H9 (cell line): ENCODE data around the gene BMP5. TPM values are rescaled to one million over a fixed set of nuclear protein-coding genes. Genes with fewer than 3 reads are reported as not detected.

ENCODE experiments used
- DNase-seq: peaks from one replicate; pipeline ENCODE4 v3.0.0-alpha.2; 2017
- H2AFZ ChIP-seq: one replicate; pipeline ENCODE4 v1.6.1; 2013; ENCODE audit warnings: mild to moderate bottlenecking, low read length, control low read depth, moderate library complexity
- H2AK5ac ChIP-seq: 2 replicates; pipeline ENCODE4 v1.6.1; 2013; ENCODE audit warnings: low read length, control low read depth, mixed read lengths; ENCODE audit not compliant: insufficient read length
- H2BK120ac ChIP-seq: one replicate; pipeline ENCODE4 v1.6.1; 2013; ENCODE audit warnings: low read depth, mild to moderate bottlenecking, low read length, control low read depth, inconsistent platforms; ENCODE audit not compliant: poor library complexity, severe bottlenecking
- H2BK12ac ChIP-seq: 2 replicates; pipeline ENCODE4 v1.6.1; 2013; ENCODE audit warnings: low read length, control low read depth, mixed read lengths, low read depth; ENCODE audit not compliant: insufficient read length
- H2BK15ac ChIP-seq: 2 replicates; pipeline ENCODE4 v1.6.1; 2013; ENCODE audit warnings: low read depth, low read length, control low read depth
- H2BK20ac ChIP-seq: one replicate; pipeline ENCODE4 v1.6.1; 2013; ENCODE audit warnings: low read depth, mild to moderate bottlenecking, low read length, control low read depth, inconsistent platforms; ENCODE audit not compliant: poor library complexity, severe bottlenecking
- H2BK5ac ChIP-seq: 2 replicates; pipeline ENCODE4 v1.6.1; 2013; ENCODE audit warnings: low read length, control low read depth, mixed read lengths; ENCODE audit not compliant: insufficient read length
- H3K14ac ChIP-seq: 2 replicates; pipeline ENCODE4 v1.6.1; 2013; ENCODE audit warnings: low read length, control low read depth; ENCODE audit not compliant: insufficient read depth
- H3K18ac ChIP-seq: 2 replicates; pipeline ENCODE4 v1.6.1; 2013; ENCODE audit warnings: low read depth, mild to moderate bottlenecking, mixed read lengths, low read length, control low read depth; ENCODE audit not compliant: insufficient read length
- H3K23ac ChIP-seq: 2 replicates; pipeline ENCODE4 v1.6.1; 2013; ENCODE audit warnings: low read length, control low read depth, mixed read lengths, low read depth; ENCODE audit not compliant: insufficient read length
- H3K23me2 ChIP-seq: 2 replicates; pipeline ENCODE4 v1.6.1; 2013; ENCODE audit warnings: low read depth, mild to moderate bottlenecking, mixed read lengths, low read length, control low read depth; ENCODE audit not compliant: insufficient read length, poor library complexity, severe bottlenecking
- H3K27ac ChIP-seq: 2 replicates; pipeline ENCODE4 v1.5.1; 2013; ENCODE audit warnings: low read length, control low read depth, mixed read lengths, low read depth; ENCODE audit not compliant: insufficient read length
- H3K27me3 ChIP-seq: 2 replicates; pipeline ENCODE4 v1.6.1; 2013; ENCODE audit warnings: low read length, control low read depth, inconsistent platforms; ENCODE audit not compliant: insufficient read depth
- H3K4ac ChIP-seq: 2 replicates; pipeline ENCODE4 v1.6.1; 2013; ENCODE audit warnings: low read depth, mild to moderate bottlenecking, control low read depth, inconsistent platforms, low read length, moderate library complexity
- H3K4me1 ChIP-seq: 2 replicates; pipeline ENCODE4 v1.6.1; 2013; ENCODE audit warnings: low read length, control low read depth, inconsistent platforms; ENCODE audit not compliant: insufficient read depth
- H3K4me2 ChIP-seq: 2 replicates; pipeline ENCODE4 v1.6.1; 2013; ENCODE audit warnings: low read length, control low read depth, mixed read lengths; ENCODE audit not compliant: insufficient read length, insufficient read depth
- H3K56ac ChIP-seq: 2 replicates; pipeline ENCODE4 v1.6.1; 2013; ENCODE audit warnings: low read depth, mild to moderate bottlenecking, mixed read lengths, low read length, control low read depth; ENCODE audit not compliant: insufficient read length
- H3K79me1 ChIP-seq: 2 replicates; pipeline ENCODE4 v1.6.1; 2013; ENCODE audit warnings: low read depth, mild to moderate bottlenecking, moderate library complexity, low read length, control low read depth, inconsistent platforms; ENCODE audit not compliant: insufficient read depth, poor library complexity, severe bottlenecking
- H3K79me2 ChIP-seq: 2 replicates; pipeline ENCODE4 v1.6.1; 2013; ENCODE audit warnings: low read length, control low read depth, inconsistent platforms; ENCODE audit not compliant: insufficient read depth
- H3K9ac ChIP-seq: 2 replicates; pipeline ENCODE4 v1.6.1; 2013; ENCODE audit warnings: low read length, control low read depth, mixed read lengths; ENCODE audit not compliant: insufficient read length; ENCODE audit errors: extremely low read depth
- H3K9me3 ChIP-seq: one replicate; pipeline ENCODE4 v1.6.1; 2013; ENCODE audit warnings: low read depth, low read length, inconsistent platforms; ENCODE audit not compliant: control insufficient read depth
- H3T11ph ChIP-seq: one replicate; pipeline ENCODE4 v1.6.1; 2013; ENCODE audit warnings: mild to moderate bottlenecking, low read length, control low read depth, inconsistent platforms
- H4K20me1 ChIP-seq: one replicate; pipeline ENCODE4 v1.6.1; 2013; ENCODE audit not compliant: control insufficient read depth, insufficient read length, insufficient read depth
- H4K5ac ChIP-seq: 2 replicates; pipeline ENCODE4 v1.6.1; 2013; ENCODE audit warnings: low read depth, mild to moderate bottlenecking, mixed read lengths, low read length, control low read depth; ENCODE audit not compliant: insufficient read length
- H4K8ac ChIP-seq: replicated peaks from 2 replicates; pipeline ENCODE4 v1.6.1; 2013; ENCODE audit warnings: low read length, control low read depth, mixed read lengths, low read depth; ENCODE audit not compliant: insufficient read length
- H4K91ac ChIP-seq: 2 replicates; pipeline ENCODE4 v1.6.1; 2013; ENCODE audit warnings: low read depth, mild to moderate bottlenecking, moderate library complexity, mixed read lengths, low read length, control low read depth; ENCODE audit not compliant: insufficient read length
- H3K27ac Mint-ChIP-seq, 3 experiments: 2 replicates in 2 of 3; 3 replicates in 1 of 3; pipeline ENCODE4 v1.8.0; 2020 to 2021; ENCODE audit warnings: mixed read lengths in 3 of 3, mild to moderate bottlenecking in 1 of 3, moderate library complexity in 1 of 3
- H3K27me3 Mint-ChIP-seq: 2 replicates; pipeline ENCODE4 v1.8.0; 2021; ENCODE audit warnings: low read depth, mild to moderate bottlenecking, moderate library complexity, mixed read lengths
- H3K36me3 Mint-ChIP-seq, 3 experiments: 2 replicates in 2 of 3; 3 replicates in 1 of 3; pipeline ENCODE4 v1.8.0; 2020 to 2021; ENCODE audit warnings: low read depth in 3 of 3, mixed read lengths in 3 of 3; ENCODE audit not compliant: insufficient read depth in 1 of 3
- H3K4me1 Mint-ChIP-seq, 2 experiments: 2 replicates each; pipeline ENCODE4 v1.8.0; 2020; ENCODE audit warnings: mixed read lengths in 2 of 2
- H3K4me3 Mint-ChIP-seq, 2 experiments: 2 replicates in 1 of 2; 3 replicates in 1 of 2; pipeline ENCODE4 v1.8.0; 2020 to 2021; ENCODE audit warnings: mild to moderate bottlenecking in 2 of 2, mixed read lengths in 2 of 2, moderate library complexity in 1 of 2
- H3K9me3 Mint-ChIP-seq, 2 experiments: 2 replicates in 1 of 2; 3 replicates in 1 of 2; pipeline ENCODE4 v1.8.0; 2020; ENCODE audit warnings: mild to moderate bottlenecking in 2 of 2, mixed read lengths in 2 of 2, moderate library complexity in 1 of 2
- WGBS: extraction: QIAGEN DNeasy Blood & Tissue Kit; methylation state at CpG from one replicate; pipeline ENCODE4 v1.1.7; 2013; ENCODE audit warnings: missing lambda C conversion rate, low lambda C conversion rate, mixed read lengths; ENCODE audit not compliant: insufficient read length; ENCODE audit errors: extremely low coverage; 5-methylcytosine and 5-hydroxymethylcytosine counted together
- total RNA-seq: library from RNA; stranded (reverse); gene quantifications from 2 replicates; pipeline ENCODE4 v1.2.1, GENCODE V29; 2021
- TF ChIP-seq, protein P1 (sequence below): fragments of 200-600 bp; sonication (generic); conservative IDR thresholded peaks from 3 replicates; pipeline ENCODE4 v1.8.0; 2021; ENCODE audit warnings: antibody characterized with exemption, mild to moderate bottlenecking

Gene BMP5
- total RNA-seq, 1 experiment from 2014 or later: not detected

DNA sequence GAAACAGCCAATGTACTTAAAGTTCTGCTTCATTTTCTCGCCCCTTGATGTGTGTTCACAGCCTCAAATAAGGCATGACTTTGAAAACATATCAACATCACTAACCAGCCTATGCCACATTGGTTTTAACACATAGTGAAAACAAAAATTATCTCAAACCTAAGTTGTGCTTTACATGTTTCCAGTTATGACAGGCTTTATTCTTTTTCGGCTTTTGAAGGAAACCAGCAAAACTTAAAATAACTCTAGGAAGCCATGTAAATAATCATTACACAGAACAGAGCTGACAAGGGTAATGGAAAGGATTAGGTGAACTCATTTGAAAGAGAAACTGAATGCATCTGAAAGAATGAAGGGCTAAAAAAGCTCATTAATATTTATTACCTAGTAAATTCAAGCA lies 42.1 kb downstream of the BMP5 start:
- H2BK120ac ChIP-seq: no peak overlapping the region

More for the DNA sequence above, 42.1 kb downstream of the BMP5 start:
- TF ChIP-seq, protein P1, sequence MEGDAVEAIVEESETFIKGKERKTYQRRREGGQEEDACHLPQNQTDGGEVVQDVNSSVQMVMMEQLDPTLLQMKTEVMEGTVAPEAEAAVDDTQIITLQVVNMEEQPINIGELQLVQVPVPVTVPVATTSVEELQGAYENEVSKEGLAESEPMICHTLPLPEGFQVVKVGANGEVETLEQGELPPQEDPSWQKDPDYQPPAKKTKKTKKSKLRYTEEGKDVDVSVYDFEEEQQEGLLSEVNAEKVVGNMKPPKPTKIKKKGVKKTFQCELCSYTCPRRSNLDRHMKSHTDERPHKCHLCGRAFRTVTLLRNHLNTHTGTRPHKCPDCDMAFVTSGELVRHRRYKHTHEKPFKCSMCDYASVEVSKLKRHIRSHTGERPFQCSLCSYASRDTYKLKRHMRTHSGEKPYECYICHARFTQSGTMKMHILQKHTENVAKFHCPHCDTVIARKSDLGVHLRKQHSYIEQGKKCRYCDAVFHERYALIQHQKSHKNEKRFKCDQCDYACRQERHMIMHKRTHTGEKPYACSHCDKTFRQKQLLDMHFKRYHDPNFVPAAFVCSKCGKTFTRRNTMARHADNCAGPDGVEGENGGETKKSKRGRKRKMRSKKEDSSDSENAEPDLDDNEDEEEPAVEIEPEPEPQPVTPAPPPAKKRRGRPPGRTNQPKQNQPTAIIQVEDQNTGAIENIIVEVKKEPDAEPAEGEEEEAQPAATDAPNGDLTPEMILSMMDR: no peak
- no peak overlapping the region for H4K5ac ChIP-seq
- no CpG with 5 or more reads among the region's 2 CpGs for WGBS
- no peak overlapping the region for H3K4ac ChIP-seq
- no peak overlapping the region for H3K27ac Mint-ChIP-seq
- no peaks in the 10 kb centered on the region for H3K36me3 Mint-ChIP-seq
- no peaks in the 10 kb centered on the region for H3K79me1 ChIP-seq
- no peaks in the 10 kb centered on the region for H4K20me1 ChIP-seq
- H3K56ac ChIP-seq: no peak overlapping the region
- no peak overlapping the region for H2BK12ac ChIP-seq
- H3K18ac ChIP-seq: no peak overlapping the region
- peaks cover 5 to 10% of the 10 kb centered on the region in 2 experiments; a peak in 2 of 4 replicates for H3K4me1 Mint-ChIP-seq
- no peak overlapping the region for H4K8ac ChIP-seq
- H2BK5ac ChIP-seq: no peak overlapping the region
- H3K79me2 ChIP-seq: no peaks in the 10 kb centered on the region
- no peak overlapping the region for H3K27ac ChIP-seq
- no peaks in the 10 kb centered on the region for H3K4me1 ChIP-seq
- H3K4me2 ChIP-seq: no peak overlapping the region
- no peak overlapping the region for H3K23ac ChIP-seq
- H3K27me3 Mint-ChIP-seq: no peaks in the 10 kb centered on the region
- H2BK15ac ChIP-seq: no peak overlapping the region
- H3K23me2 ChIP-seq: no peaks in the 10 kb centered on the region
- no peaks in the 10 kb centered on the region for H3K9me3 ChIP-seq
- H2AK5ac ChIP-seq: no peak overlapping the region
- no peak overlapping the region for H4K91ac ChIP-seq
- H3K14ac ChIP-seq: no peak overlapping the region
- no peak overlapping the region for H2BK20ac ChIP-seq
- H3T11ph ChIP-seq: no peak overlapping the region
- H3K9me3 Mint-ChIP-seq: no peaks in the 10 kb centered on the region
- no peaks in the 10 kb centered on the region for H3K27me3 ChIP-seq
- H2AFZ ChIP-seq: no peak overlapping the region
- H3K4me3 Mint-ChIP-seq: no peak overlapping the region
- H3K9ac ChIP-seq: no peak overlapping the region
- DNase-seq: no peak
